Esophagus squamous epithelium (tissue), 5 donors: ENCODE data around the gene BORCS8. TPM values are rescaled to one million over a fixed set of nuclear protein-coding genes. Genes with fewer than 3 reads are reported as not detected.

ENCODE experiments used
- DNase-seq: peaks from one replicate; lab custom pipeline; 2025; lab: John Stamatoyannopoulos, UW
- H3K27ac ChIP-seq, 4 donors: fragments of 200-600 bp; sonication (generic); one replicate each; pipeline ENCODE4 v1.5.1; 2016 to 2019; ENCODE audit warnings: mild to moderate bottlenecking in 1 of 4
- H3K27me3 ChIP-seq, 4 donors: fragments of 200-600 bp; sonication (generic); 1 replicate in 3 of 4; 2 replicates in 1 of 4; pipeline versions ENCODE4 v1.5.1 to v1.6.0; 2017 to 2021; ENCODE audit warnings: antibody characterized with exemption in 1 of 4
- H3K36me3 ChIP-seq, 3 donors: fragments of 200-600 bp; sonication (generic); one replicate each; pipeline ENCODE4 v1.5.1; 2016 to 2019
- H3K4me1 ChIP-seq, 3 donors: fragments of 200-600 bp; sonication (generic); one replicate each; pipeline ENCODE4 v1.5.1; 2017 to 2019
- H3K4me3 ChIP-seq, 4 donors: fragments of 200-600 bp; sonication (generic); 1 replicate in 3 of 4; 2 replicates in 1 of 4; pipeline ENCODE4 v1.5.1; 2016 to 2019; ENCODE audit warnings: mild to moderate bottlenecking in 2 of 4, moderate library complexity in 1 of 4
- H3K9me3 ChIP-seq, 3 donors: fragments of 200-600 bp; sonication (generic); one replicate each; pipeline ENCODE4 v1.5.1; 2016 to 2019
- CTCF ChIP-seq, 6 experiments: fragments of 450-650 bp in 4 of 6; fragments of 200-600 bp in 2 of 6; sonication (generic) in 2 of 6; IDR thresholded peaks; one replicate each; pipeline ENCODE4 v1.5.1; 2016 to 2019; ENCODE audit warnings: antibody characterized with exemption in 6 of 6, mild to moderate bottlenecking in 4 of 6, moderate library complexity in 4 of 6
- POLR2A ChIP-seq, 4 donors: fragments of 450-650 bp; IDR thresholded peaks; one replicate each; pipeline ENCODE4 v1.6.1; 2017; ENCODE audit warnings: antibody characterized with exemption in 4 of 4, mild to moderate bottlenecking in 4 of 4, moderate library complexity in 3 of 4
- WGBS, 2 donors: methylation state at CpG; one replicate each; pipeline ENCODE4 v1.1.5; 2018; 5-methylcytosine and 5-hydroxymethylcytosine counted together
- intact Hi-C: fragments of 100-400 bp; cut with DNase I; formaldehyde crosslinking; loops from one replicate; pipeline ENCODE4 v1.15.0; 2022
- total RNA-seq, 4 donors: library from RNA; depleted of rRNA; stranded (reverse); fragments of >200 nt; gene quantifications; one replicate each; pipeline ENCODE4 v1.1.0, GENCODE V29; 2016
- donor health status: DM: yes; HTN: yes; CAD: no.

The BORCS8 gene
- total RNA-seq, 4 donors from 2014 or later, result 8.8 to 15.4 (median 10.9) TPM

- Histone ChIP-seq H3K27ac (no peak overlapping the region), H3K9me3 (no peaks in the 10 kb centered on the region), H3K4me1 (no peaks in the 10 kb centered on the region), H3K36me3 (no peaks in the 10 kb centered on the region), H3K4me3 (no peak overlapping the region), H3K27me3 (peaks cover 0 to 96% (median 13%) of the 10 kb centered on the region in 4 donors)
- no peak for DNase-seq
- intact Hi-C loops, result no loop called here
- TF ChIP-seq CTCF (IDR thresholded peaks at IDR 0.05), result no peak
- WGBS, 2 donors, result 0% methylated on average over 3 of the region's 5 CpGs
Measured at GRCh38 chr19:19214159-19214490, 22.2 kb upstream of the BORCS8 start.

GRCh38 chr19:19213426-19214158, 21.6 kb upstream of the BORCS8 start:
- no peak for DNase-seq
- 34 to 37% methylated on average over 8 to 14 of the region's 21 CpGs for WGBS, 2 donors
- Histone ChIP-seq H3K9me3 (no peaks in the 10 kb centered on the region), H3K4me3 (no peak overlapping the region), H3K27me3 (peaks cover 0 to 96% (median 13%) of the 10 kb centered on the region in 4 donors), H3K4me1 (no peaks in the 10 kb centered on the region), H3K27ac (no peak overlapping the region), H3K36me3 (no peaks in the 10 kb centered on the region)
- TF ChIP-seq CTCF (IDR thresholded peaks at IDR 0.05) (no peak), POLR2A (IDR thresholded peaks at IDR 0.05) (no peak)
- intact Hi-C loops, result no loop called here

GRCh38 chr19:19212916-19213315, 21.0 kb upstream of the BORCS8 start:
- peaks cover 0 to 100% (median 15%) of the 10 kb centered on the region in 4 donors for H3K27me3 ChIP-seq

GRCh38 chr19:19211499-19212420, 19.8 kb upstream of the BORCS8 start, which contains the start of gene NCAN:
Gene NCAN (plus strand): TSS chr19:19211958. CDS start chr19:19216954, 4,996 bp downstream.
- intact Hi-C loops, result no loop called here
- H3K27ac ChIP-seq, result no peak within 1 kb of the TSS
- no peaks in the 10 kb centered on the region for H3K36me3 ChIP-seq
- peaks cover 0 to 99% (median 15%) of the 10 kb centered on the region in 4 donors for H3K27me3 ChIP-seq
- H3K4me3 ChIP-seq, result no peak within 1 kb of the TSS
- no peak for DNase-seq
- TF ChIP-seq CTCF (IDR thresholded peaks at IDR 0.05) (no peak), POLR2A (IDR thresholded peaks at IDR 0.05) (no peak)
- peaks cover 0 to 5% (median 0%) of the 10 kb centered on the region in 3 donors for H3K4me1 ChIP-seq
- H3K9me3 ChIP-seq, result no peaks in the 10 kb centered on the region
- 2 to 21% methylated on average over 15 to 25 of the region's 54 CpGs for WGBS, 2 donors

More at GRCh38 chr19:19212916-19213315, 21.0 kb upstream of the BORCS8 start:
- H3K36me3 ChIP-seq, result no peaks in the 10 kb centered on the region
- DNase-seq, result no peak
- H3K4me1 ChIP-seq, result no peaks in the 10 kb centered on the region
- no peak for TF ChIP-seq CTCF (IDR thresholded peaks at IDR 0.05)
- TF ChIP-seq POLR2A (IDR thresholded peaks at IDR 0.05), result no peak
- no peaks in the 10 kb centered on the region for H3K9me3 ChIP-seq
- 6 to 26% methylated on average over 4 to 6 of the region's 7 CpGs for WGBS, 2 donors
- intact Hi-C loops, result no loop called here
- H3K27ac ChIP-seq, result no peak overlapping the region
- H3K4me3 ChIP-seq, result no peak overlapping the region

GRCh38 chr19:19209372-19209771, 17.4 kb upstream of the BORCS8 start:
- Histone ChIP-seq H3K9me3 (no peaks in the 10 kb centered on the region), H3K4me3 (no peak overlapping the region), H3K4me1 (peaks cover 0 to 5% (median 0%) of the 10 kb centered on the region in 3 donors), H3K27ac (no peak overlapping the region), H3K27me3 (peaks cover 0 to 83% (median 15%) of the 10 kb centered on the region in 4 donors), H3K36me3 (no peaks in the 10 kb centered on the region)
- no peak for TF ChIP-seq CTCF (IDR thresholded peaks at IDR 0.05)
- TF ChIP-seq POLR2A (IDR thresholded peaks at IDR 0.05), result no peak
- WGBS, 2 donors, result 41 to 50% methylated on average over 8 of the region's 9 CpGs
- no peak for DNase-seq
- intact Hi-C loops, result no loop called here
